Suprapubic skin (tissue), 4 donors: ENCODE data around the gene FRAT1.

Experiments
- CTCF ChIP-seq, 2 donors: fragments of 200-600 bp in 1 of 2; fragments of 450-650 bp in 1 of 2; sonication (generic) in 1 of 2; IDR thresholded peaks; one replicate each; pipeline ENCODE4 v1.5.1; 2016 to 2019; ENCODE audit warnings: antibody characterized with exemption in 2 of 2, mild to moderate bottlenecking in 1 of 2, moderate library complexity in 1 of 2
- EP300 ChIP-seq: sonication (generic); formaldehyde crosslinking; IDR thresholded peaks from one replicate; pipeline ENCODE4 v1.6.1; 2017; ENCODE audit warnings: antibody characterized with exemption
- POLR2AphosphoS5 ChIP-seq, 3 donors: sonication (generic); formaldehyde crosslinking; IDR thresholded peaks; one replicate each; pipeline ENCODE4 v1.6.1; 2017; ENCODE audit warnings: antibody characterized with exemption in 3 of 3

- no peak for TF ChIP-seq CTCF (IDR thresholded peaks at IDR 0.05)
- peak in 1 of 3 donors; percentile 38 for TF ChIP-seq POLR2AphosphoS5 (IDR thresholded peaks at IDR 0.05)
- no peak for TF ChIP-seq EP300
These were observed 18.1 kb downstream of the FRAT1 start for GRCh38 chr10:97336942-97337831.
